Endothelial cell of umbilical vein (primary cell): ENCODE results near the gene RNLS.

Experiments used
- EZH2 ChIP-seq: IDR thresholded peaks from 2 replicates; pipeline ENCODE4 v1.6.1; 2012; ENCODE audit warnings: borderline replicate concordance, low read depth, mild to moderate bottlenecking, moderate library complexity, low read length, inconsistent platforms; ENCODE audit not compliant: severe bottlenecking
- GATA2 ChIP-seq: IDR thresholded peaks from 2 replicates; pipeline ENCODE4 v1.7.0; 2011; ENCODE audit warnings: low read depth, mild to moderate bottlenecking, moderate library complexity, mixed read lengths, low read length; ENCODE audit not compliant: insufficient read length, insufficient read depth
- MYC ChIP-seq: IDR thresholded peaks from one replicate; pipeline ENCODE4 v1.6.1; 2011; ENCODE audit warnings: mild to moderate bottlenecking, low read depth, low read length
- POLR2A ChIP-seq: IDR thresholded peaks from 2 replicates; pipeline ENCODE4 v1.6.1; 2012; ENCODE audit warnings: low read depth, mild to moderate bottlenecking, control low read depth, low read length
- POLR2AphosphoS5 ChIP-seq: IDR thresholded peaks from 2 replicates; pipeline ENCODE4 v1.6.1; 2012; ENCODE audit warnings: low read depth, mild to moderate bottlenecking, control low read depth, low read length, moderate library complexity; ENCODE audit not compliant: insufficient read depth
- TF ChIP-seq, protein P1 (sequence below), 2 donors: IDR thresholded peaks; 1 replicate in 1 of 2; 2 replicates in 1 of 2; pipeline ENCODE4 v1.5.1; 2011; ENCODE audit warnings: low read length in 2 of 2, mild to moderate bottlenecking in 2 of 2, moderate library complexity in 2 of 2, control low read depth in 1 of 2, inconsistent platforms in 1 of 2, low read depth in 1 of 2; ENCODE audit not compliant: insufficient read depth in 1 of 2; ENCODE audit errors: extremely low read depth in 1 of 2
- TF ChIP-seq, protein P2 (sequence below): IDR thresholded peaks from 2 replicates; pipeline ENCODE4 v1.6.1; 2011; ENCODE audit not compliant: insufficient read depth, insufficient read length

DNA sequence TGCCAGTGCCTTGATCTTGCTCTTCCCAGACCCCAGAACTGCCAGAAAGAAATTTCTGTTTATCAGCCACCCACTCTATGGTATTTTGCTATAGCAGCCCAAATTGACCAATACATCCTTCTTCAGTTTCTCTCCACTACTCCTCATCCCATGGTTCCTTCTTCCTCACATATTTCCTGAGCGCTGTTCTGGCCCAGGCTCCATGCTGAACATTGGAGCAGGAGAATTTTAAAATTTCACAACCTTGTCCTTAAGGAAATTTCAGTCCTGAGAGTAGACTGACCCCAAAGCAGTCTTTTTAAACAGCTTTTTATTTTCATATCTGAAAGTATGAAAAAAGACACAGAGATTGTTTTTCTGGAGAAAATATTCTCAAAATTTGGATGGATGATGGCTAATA, 297.1 kb downstream of the RNLS start:
- no peak for TF ChIP-seq POLR2A
- TF ChIP-seq, protein P1, sequence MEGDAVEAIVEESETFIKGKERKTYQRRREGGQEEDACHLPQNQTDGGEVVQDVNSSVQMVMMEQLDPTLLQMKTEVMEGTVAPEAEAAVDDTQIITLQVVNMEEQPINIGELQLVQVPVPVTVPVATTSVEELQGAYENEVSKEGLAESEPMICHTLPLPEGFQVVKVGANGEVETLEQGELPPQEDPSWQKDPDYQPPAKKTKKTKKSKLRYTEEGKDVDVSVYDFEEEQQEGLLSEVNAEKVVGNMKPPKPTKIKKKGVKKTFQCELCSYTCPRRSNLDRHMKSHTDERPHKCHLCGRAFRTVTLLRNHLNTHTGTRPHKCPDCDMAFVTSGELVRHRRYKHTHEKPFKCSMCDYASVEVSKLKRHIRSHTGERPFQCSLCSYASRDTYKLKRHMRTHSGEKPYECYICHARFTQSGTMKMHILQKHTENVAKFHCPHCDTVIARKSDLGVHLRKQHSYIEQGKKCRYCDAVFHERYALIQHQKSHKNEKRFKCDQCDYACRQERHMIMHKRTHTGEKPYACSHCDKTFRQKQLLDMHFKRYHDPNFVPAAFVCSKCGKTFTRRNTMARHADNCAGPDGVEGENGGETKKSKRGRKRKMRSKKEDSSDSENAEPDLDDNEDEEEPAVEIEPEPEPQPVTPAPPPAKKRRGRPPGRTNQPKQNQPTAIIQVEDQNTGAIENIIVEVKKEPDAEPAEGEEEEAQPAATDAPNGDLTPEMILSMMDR (IDR thresholded peaks at IDR 0.05; ENCODE audit: extremely low read depth in 1 of 2, insufficient read depth in 1 of 2, low read depth in 1 of 2, low read length in 2 of 2) = no peak
- no peak for TF ChIP-seq EZH2
- no peak for TF ChIP-seq POLR2AphosphoS5
- TF ChIP-seq, protein P2, sequence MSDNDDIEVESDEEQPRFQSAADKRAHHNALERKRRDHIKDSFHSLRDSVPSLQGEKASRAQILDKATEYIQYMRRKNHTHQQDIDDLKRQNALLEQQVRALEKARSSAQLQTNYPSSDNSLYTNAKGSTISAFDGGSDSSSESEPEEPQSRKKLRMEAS = no peak
- no peak for TF ChIP-seq GATA2
- no peak for TF ChIP-seq MYC
